ENCODE results near the gene CLDN6. TPM values are rescaled to one million over a fixed set of nuclear protein-coding genes. Genes with fewer than 3 reads are reported as not detected.

Gene CLDN6
- total and polyA plus RNA-seq, 9 donors, result 1.8 TPM; not detected in 8

- no peak for DNase-seq
- H3K4me1 ChIP-seq (ENCODE audit: insufficient read depth), result peaks cover 2% of the 10 kb centered on the region
- no peak overlapping the region for H3K27ac ChIP-seq
- H3K4me3 ChIP-seq, result no peak overlapping the region
- no peaks in the 10 kb centered on the region for H3K9me3 ChIP-seq
- intact Hi-C loops (cut with DNase I), result no loop called here
- WGBS, 3 donors, result 51 to 60% (median 54%) methylated on average over 8 of the region's 8 CpGs
- H3K27me3 ChIP-seq, result no peaks in the 10 kb centered on the region
- H3K36me3 ChIP-seq, result no peaks in the 10 kb centered on the region
- no peak for TF ChIP-seq CTCF (IDR thresholded peaks at IDR 0.05)
Observed at GRCh38 chr16:2988590-2989099, 29.3 kb downstream of the CLDN6 start.

- TF ChIP-seq CTCF (IDR thresholded peaks at IDR 0.05), result no peak
- no peak for TF ChIP-seq EP300 (IDR thresholded peaks at IDR 0.05)
- TF ChIP-seq POLR2A (IDR thresholded peaks at IDR 0.05), result no peak
- Histone ChIP-seq H3K36me3 (no peaks in the 10 kb centered on the region), H3K27ac (no peak overlapping the region), H3K4me3 (no peak overlapping the region), H3K27me3 (no peaks in the 10 kb centered on the region), H3K9me3 (no peaks in the 10 kb centered on the region), H3K4me1 (ENCODE audit: insufficient read depth) (peaks cover 2% of the 10 kb centered on the region)
- WGBS, 3 donors, result 57 to 72% (median 65%) methylated on average over 6 to 8 of the region's 8 CpGs
- DNase-seq, result no peak
- intact Hi-C loops (cut with DNase I), result no loop called here
Observed at GRCh38 chr16:2987833-2988232, 30.1 kb downstream of the CLDN6 start.

- Histone ChIP-seq H3K27me3 (no peaks in the 10 kb centered on the region), H3K27ac (no peak overlapping the region), H3K4me1 (ENCODE audit: insufficient read depth) (peaks cover 2% of the 10 kb centered on the region), H3K36me3 (no peaks in the 10 kb centered on the region), H3K4me3 (no peak overlapping the region), H3K9me3 (no peaks in the 10 kb centered on the region)
- WGBS, 3 donors, result 87 to 88% (median 88%) methylated on average over 9 of the region's 9 CpGs
- TF ChIP-seq POLR2A (IDR thresholded peaks at IDR 0.05) (no peak), CTCF (IDR thresholded peaks at IDR 0.05) (no peak)
- intact Hi-C loops (cut with DNase I), result no loop called here
- DNase-seq, result no peak
Observed at GRCh38 chr16:2987286-2987685, 30.7 kb downstream of the CLDN6 start.

GRCh38 chr16:2986623-2987188, 31.3 kb downstream of the CLDN6 start:
- Histone ChIP-seq H3K27me3 (no peaks in the 10 kb centered on the region), H3K4me1 (ENCODE audit: insufficient read depth) (peaks cover 2% of the 10 kb centered on the region), H3K36me3 (no peaks in the 10 kb centered on the region), H3K9me3 (no peaks in the 10 kb centered on the region), H3K4me3 (no peak overlapping the region), H3K27ac (no peak overlapping the region)
- DNase-seq, result no peak
- WGBS, 3 donors, result 70 to 83% (median 71%) methylated on average over 15 to 17 of the region's 17 CpGs
- TF ChIP-seq CTCF (IDR thresholded peaks at IDR 0.05), result no peak
- TF ChIP-seq POLR2A (IDR thresholded peaks at IDR 0.05), result no peak
- TF ChIP-seq EP300 (IDR thresholded peaks at IDR 0.05), result no peak
- intact Hi-C loops (cut with DNase I), result no loop called here

Data from ovary (tissue), 9 donors.